COLO668 (cell line): ENCODE measurements around the gene SLC26A11.
"Not testable (repeated sequence)": the region's sequence is repeated elsewhere in the genome, so short reads cannot be mapped to it uniquely, and the experiment has no call there.

Source experiments
- DNase-seq: peaks from one replicate; lab custom pipeline; 2025; ENCODE audit not compliant: unreplicated experiment; lab: John Stamatoyannopoulos, UW

SLC26A11 gene

GRCh38 chr17:80281516-80281915 is 61.3 kb downstream of the SLC26A11 start:
- DNase-seq: no peak

- DNase-seq: no peak
Observed at GRCh38 chr17:80283116-80283852, 63.1 kb downstream of the SLC26A11 start.

- no peak for DNase-seq
Observed at GRCh38 chr17:80284631-80285030, 64.4 kb downstream of the SLC26A11 start.

GRCh38 chr17:80285237-80285920 is 65.2 kb downstream of the SLC26A11 start:
- no peak for DNase-seq

GRCh38 chr17:80286638-80286960 is 66.4 kb downstream of the SLC26A11 start:
- no peak for DNase-seq

- no peak for DNase-seq
Observed at GRCh38 chr17:80287038-80287437, 66.8 kb downstream of the SLC26A11 start.

GRCh38 chr17:80287806-80288567 is 67.8 kb downstream of the SLC26A11 start:
- DNase-seq: no peak

GRCh38 chr17:80289616-80290015 is 69.4 kb downstream of the SLC26A11 start:
- no peak for DNase-seq

- DNase-seq: no peak
Observed at GRCh38 chr17:80290156-80290555, 69.9 kb downstream of the SLC26A11 start.

- no peak for DNase-seq
Observed at GRCh38 chr17:80291260-80291659, 71.0 kb downstream of the SLC26A11 start.

GRCh38 chr17:80291691-80292487 is 71.7 kb downstream of the SLC26A11 start:
- DNase-seq: no peak

- DNase-seq: no peak
Observed at GRCh38 chr17:80292521-80292971, 72.3 kb downstream of the SLC26A11 start.

- no peak for DNase-seq
Observed at GRCh38 chr17:80294210-80294609, 74.0 kb downstream of the SLC26A11 start.

- no peak for DNase-seq
Observed at GRCh38 chr17:80294653-80295052, 74.4 kb downstream of the SLC26A11 start.

- DNase-seq: no peak
Observed at GRCh38 chr17:80295146-80295545, 74.9 kb downstream of the SLC26A11 start.

GRCh38 chr17:80295559-80295958 is 75.3 kb downstream of the SLC26A11 start:
- DNase-seq: no peak

GRCh38 chr17:80296221-80296620 is 76.0 kb downstream of the SLC26A11 start:
- no peak for DNase-seq

GRCh38 chr17:80297996-80298560 is 77.9 kb downstream of the SLC26A11 start:
- no peak for DNase-seq

GRCh38 chr17:80299350-80300100 is 79.3 kb downstream of the SLC26A11 start:
- not testable (repeated sequence) for DNase-seq

GRCh38 chr17:80300756-80301155 is 80.5 kb downstream of the SLC26A11 start:
- not testable (repeated sequence) for DNase-seq
